Amygdala (tissue), 56 donors: Measurements from ENCODE around the gene CACNB2.
"Not testable (repeated sequence)": the region's sequence is repeated elsewhere in the genome, so short reads cannot be mapped to it uniquely, and the experiment has no call there.

Experiments used
- DNase-seq, 56 donors: peaks; one replicate each; lab custom pipeline; 2025; lab: John Stamatoyannopoulos, UW

The CACNB2 gene

GRCh38 chr10:18583575-18584270, 443.5 kb downstream of the CACNB2 start:
- no peak for DNase-seq

GRCh38 chr10:18586637-18587036, 446.4 kb downstream of the CACNB2 start:
- not testable (repeated sequence) for DNase-seq

- not testable (repeated sequence) for DNase-seq
Measured at GRCh38 chr10:18591141-18591540, 450.9 kb downstream of the CACNB2 start.
